HG03095 (cell line): ENCODE measurements around the gene SPSB2.
"Not testable (repeated sequence)": the region's sequence is repeated elsewhere in the genome, so short reads cannot be mapped to it uniquely, and the experiment has no call there.

Experiments
- ATAC-seq: cut with Tn5 transposase; IDR thresholded peaks from one replicate; pipeline ENCODE4 v1.9.1; 2021; ENCODE audit warnings: moderate library complexity; ENCODE audit not compliant: unreplicated experiment

Gene SPSB2

DNA sequence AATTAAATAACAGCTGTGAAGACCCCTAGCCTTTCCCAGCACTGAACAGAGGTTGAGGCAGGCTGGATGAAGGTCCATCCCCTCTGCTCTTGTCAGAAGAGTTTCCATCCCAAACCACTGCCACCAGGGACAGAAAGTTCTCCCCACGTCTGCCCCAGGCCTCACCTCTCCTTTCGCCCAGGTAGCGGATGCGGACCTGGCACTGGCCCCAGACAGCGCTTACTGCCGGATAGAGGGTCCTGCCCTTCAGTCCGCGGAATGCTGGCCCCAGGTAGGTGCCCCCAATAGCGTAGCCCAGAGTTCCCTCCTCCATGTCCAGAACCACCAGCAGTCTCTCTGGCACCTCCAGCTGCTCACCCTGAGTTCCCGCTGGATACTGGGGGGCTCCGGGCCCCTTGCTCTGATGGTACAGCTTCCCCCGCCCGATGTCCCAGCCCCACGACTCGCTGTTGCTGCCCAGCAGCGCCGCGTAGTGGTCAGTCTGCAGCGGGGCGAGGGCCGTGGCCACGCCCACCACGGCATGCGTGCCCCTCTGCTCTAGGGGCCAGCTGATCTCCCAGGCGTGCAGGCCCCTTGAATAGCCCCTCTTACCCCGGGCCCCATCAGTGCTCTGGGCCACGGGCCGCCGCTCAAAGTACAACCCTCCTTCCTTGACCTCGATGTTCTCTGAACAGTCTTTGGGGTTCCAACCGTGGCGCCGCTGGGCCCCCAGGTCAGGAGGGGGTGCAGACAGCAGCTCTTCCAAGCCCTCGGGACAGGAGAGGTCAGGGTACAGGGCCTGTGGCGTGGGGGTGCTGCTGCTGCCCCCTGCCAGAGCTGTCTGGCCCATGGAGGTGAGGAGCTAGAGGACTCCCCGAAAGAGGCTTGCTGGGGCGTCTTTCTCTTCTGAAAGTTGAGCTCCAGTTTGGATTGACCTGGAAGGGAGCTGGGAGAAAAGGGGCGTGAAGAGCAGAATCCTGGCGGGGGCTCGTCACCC, 742 bp downstream of the SPSB2 start:
- peak; percentile 31 for ATAC-seq

DNA sequence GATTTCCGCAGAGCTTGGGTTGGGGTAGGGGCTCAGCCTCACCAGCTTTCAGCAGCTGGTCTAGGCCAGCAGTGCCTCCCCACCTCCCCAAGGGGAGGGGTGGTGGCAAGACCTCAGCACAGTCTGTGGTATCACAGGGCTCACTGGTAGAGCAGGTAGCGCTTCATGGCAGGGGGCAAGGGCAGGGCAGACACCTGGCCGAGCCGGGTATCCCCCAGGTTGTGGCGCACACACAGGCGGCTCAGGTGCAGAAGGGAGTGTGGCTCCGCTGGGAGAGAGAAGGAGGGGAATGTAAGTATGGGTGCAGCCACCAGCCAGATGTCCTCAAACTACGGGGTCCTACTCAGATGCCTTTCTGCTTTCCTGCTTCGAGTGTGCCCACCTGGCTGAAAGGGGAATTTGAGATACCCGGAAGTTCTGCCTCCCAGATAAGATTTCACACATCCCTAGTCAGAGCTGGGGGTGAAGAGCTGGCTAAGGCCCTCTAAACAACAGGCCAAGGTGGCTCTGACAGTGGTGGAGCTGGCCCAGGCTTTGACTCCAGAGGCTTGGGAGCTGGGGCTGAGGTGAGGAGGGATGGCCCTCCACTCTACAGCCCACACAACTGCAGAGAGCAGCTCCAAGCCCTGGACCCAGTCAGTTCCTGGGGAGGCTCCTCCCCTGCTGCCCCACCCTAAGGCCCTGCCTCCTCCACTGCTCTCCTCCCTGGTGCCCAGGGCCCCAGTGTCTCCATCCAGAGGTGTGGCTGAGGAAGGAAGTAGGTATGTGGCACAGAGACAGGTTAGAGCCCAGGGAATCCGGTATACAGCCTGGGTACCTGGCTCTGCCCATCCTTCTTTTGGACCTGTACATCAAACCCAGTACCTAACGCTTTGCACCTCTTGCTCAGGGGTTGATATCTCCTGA, 1.8 kb downstream of the SPSB2 start:
- no peak for ATAC-seq

DNA sequence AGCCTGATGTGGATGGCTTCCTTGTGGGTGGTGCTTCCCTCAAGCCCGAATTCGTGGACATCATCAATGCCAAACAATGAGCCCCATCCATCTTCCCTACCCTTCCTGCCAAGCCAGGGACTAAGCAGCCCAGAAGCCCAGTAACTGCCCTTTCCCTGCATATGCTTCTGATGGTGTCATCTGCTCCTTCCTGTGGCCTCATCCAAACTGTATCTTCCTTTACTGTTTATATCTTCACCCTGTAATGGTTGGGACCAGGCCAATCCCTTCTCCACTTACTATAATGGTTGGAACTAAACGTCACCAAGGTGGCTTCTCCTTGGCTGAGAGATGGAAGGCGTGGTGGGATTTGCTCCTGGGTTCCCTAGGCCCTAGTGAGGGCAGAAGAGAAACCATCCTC, 2.8 kb downstream of the SPSB2 start:
- not testable (repeated sequence) for ATAC-seq

DNA sequence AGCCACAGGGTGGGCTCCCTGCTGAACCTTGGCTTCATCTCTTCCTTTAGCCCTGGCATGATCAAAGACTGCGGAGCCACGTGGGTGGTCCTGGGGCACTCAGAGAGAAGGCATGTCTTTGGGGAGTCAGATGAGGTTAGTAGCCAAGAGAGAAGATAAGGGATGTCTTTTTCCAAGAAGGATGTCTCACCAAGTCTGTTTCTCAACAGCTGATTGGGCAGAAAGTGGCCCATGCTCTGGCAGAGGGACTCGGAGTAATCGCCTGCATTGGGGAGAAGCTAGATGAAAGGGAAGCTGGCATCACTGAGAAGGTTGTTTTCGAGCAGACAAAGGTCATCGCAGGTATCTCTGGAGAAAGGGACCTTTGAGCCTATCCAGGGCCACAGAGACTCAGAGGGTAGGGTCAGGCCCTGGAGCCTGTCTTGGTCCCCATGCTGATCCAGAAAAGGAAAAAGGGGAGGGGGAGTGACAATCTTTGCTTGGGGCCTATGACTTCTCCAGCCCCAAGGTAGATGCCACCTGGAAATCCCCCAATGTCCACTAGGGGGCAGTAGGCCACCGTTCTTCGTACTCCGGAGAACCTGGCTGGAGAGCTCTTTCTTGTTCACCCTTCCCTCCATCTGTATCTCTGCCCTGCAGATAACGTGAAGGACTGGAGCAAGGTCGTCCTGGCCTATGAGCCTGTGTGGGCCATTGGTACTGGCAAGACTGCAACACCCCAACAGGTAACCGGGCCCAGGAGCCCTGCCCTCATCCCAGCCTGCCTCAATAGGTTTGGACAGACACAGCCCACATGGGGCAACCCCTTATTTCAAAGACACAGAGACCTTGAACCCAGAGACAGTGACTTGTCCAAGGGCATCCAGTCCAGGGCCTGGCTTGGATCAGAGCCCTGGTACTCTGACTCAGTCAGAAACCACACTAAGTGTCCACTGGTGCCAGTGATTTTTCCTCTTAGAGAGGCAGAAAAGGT, 3.8 kb downstream of the SPSB2 start:
- no peak for ATAC-seq

DNA sequence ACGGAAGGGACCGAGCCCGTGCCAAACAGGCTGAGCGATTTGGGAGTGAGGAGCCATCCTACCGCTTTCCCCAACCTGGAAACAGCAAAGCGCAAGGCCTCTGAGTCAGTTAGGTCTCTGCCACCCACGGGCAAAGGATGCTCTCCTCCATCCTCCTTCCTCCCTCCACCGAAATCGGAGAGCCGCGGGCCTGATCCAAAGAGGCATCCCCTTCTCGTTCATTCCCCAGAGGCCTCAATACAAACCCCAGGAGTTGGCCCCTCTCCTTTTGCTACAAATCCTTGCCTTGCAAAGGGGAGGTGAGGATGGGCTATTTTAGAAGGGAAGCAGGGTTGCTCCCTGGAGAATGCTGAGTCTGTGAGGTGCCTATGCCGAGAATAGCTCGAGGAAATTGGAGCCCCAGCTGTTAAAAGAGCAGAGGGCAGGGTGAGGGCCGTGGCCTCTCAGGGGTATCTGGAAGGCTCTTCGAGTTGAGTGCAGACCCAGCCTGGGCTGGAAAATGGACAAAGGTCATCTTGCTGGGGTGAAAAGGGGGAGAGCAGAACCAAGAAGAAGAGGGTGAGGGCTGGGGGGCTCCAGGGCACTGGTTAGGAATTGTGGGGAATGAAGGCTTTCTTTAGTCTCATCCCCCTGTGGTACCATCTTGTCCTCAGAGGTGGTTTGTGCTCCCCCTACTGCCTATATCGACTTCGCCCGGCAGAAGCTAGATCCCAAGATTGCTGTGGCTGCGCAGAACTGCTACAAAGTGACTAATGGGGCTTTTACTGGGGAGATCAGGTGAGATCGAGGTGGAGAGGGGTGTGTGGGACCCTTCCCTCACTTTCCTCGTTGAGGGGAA, 4.7 kb downstream of the SPSB2 start:
- no peak for ATAC-seq

DNA sequence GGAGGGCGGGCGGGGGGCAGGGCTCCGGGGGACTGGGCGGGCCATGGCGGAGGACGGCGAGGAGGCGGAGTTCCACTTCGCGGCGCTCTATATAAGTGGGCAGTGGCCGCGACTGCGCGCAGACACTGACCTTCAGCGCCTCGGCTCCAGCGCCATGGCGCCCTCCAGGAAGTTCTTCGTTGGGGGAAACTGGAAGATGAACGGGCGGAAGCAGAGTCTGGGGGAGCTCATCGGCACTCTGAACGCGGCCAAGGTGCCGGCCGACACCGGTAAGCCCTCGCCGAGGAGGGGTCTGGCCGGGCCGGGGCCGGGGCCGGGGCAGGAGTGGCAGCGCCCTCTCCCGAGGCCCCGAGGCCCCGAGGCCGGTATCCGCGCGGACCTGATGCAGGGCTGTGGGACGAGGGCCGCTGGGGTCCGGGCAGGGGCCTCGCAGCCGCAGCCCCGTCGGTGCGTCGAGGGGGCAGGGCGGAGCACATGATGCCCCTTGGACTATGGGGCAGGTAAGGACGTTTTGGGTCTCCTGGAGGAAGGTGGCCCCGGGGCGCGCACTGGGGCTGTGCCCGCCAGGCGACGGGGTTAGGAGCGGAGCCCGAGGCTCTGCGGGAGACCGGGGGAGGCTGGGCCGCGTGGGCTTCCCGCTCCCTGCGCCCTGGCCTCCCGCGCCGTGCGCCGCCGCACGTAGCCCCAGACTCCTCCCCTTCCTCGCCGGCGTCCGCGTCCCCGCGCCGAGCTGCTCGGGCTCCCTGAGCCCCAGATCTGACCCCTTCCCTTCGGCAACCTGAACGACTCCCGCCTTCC, 5.5 kb downstream of the SPSB2 start, which contains the start of gene TPI1:
Gene TPI1, plus strand, starts transcription at position 119 of the 798 bp plus-strand sequence. Its CDS starts 36 bp downstream, at position 155.
- ATAC-seq, result peak; percentile 47

DNA sequence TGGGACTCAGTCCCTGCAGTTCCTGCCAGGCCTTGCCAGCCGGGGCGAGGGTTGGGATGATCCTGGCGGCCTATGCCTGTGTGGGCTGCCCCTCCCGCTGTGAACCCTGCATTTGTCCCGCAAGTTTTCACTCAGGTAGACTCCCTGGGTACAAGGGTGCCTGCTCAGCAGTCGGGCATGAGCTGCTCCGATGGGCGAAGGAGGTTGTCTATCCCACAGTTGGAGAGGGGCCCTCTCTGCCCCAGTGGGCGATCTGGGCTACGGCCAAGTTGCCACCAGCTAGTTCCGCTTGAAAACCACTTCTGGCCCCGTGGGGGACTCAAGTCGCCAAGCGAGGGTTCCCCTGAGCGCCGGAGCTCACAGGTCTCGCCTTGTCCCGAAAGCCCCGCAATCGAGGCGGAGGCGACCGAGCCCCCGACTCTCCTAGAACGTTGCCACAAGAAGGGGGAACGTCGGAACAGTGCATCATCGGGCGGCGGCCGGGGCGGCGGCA, 6.1 kb downstream of the SPSB2 start:
- peak; percentile 7 for ATAC-seq

DNA sequence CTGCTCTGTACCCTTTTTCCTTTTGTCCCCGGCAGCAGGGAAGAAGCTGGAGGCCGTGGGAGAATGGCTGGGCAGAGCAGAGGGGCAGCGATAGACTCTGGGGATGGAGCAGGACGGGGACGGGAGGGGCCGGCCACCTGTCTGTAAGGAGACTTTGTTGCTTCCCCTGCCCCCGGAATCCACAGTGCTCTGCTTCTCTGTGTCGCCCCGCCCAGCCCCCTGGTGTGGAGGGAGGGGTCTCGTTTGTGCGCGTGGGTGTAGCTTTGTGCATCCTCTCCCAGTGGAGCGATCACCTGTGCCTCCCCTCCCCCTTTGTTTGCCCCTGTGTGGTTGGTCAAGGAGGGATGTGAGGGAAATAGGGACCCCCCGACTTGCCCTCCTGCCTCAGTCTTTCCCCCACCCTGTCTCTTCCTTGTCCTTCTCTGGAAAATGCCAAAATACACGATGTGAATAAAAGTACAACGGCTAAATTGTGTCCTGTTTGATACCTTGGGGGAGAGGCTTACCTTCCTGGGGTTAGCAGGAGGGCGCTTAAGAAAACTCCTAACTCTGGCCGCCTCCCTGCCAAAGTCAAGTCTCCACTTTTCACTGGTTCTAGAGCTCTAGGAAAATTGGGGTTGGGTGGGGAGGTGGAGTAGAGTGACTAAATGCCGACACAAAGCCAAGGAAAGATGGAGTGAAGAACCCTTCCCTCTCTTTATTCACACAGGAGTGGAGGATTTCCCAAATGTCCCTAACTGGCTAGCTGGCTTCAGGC, 6.8 kb downstream of the SPSB2 start:
- ATAC-seq, result no peak

DNA sequence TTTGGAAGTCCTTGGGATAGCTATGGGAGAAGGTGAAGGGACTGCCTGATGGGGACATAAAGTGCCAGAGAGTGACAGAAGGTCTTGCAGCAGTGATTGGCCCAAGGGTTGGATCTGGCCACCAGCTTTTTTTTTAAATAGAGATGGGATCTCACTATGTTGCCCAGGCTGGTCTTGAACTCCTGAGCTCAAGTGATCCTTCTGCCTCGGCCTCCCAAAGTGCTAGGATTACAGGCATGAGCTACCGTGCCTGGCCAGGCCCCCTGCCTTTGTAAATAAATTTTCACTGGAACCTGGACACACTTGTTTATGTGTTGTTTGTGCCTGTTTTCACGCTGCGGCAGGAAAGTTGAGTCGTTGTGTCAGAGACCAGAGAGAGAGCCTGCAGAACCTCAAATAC, 7.8 kb downstream of the SPSB2 start:
- ATAC-seq, result not testable (repeated sequence)

DNA sequence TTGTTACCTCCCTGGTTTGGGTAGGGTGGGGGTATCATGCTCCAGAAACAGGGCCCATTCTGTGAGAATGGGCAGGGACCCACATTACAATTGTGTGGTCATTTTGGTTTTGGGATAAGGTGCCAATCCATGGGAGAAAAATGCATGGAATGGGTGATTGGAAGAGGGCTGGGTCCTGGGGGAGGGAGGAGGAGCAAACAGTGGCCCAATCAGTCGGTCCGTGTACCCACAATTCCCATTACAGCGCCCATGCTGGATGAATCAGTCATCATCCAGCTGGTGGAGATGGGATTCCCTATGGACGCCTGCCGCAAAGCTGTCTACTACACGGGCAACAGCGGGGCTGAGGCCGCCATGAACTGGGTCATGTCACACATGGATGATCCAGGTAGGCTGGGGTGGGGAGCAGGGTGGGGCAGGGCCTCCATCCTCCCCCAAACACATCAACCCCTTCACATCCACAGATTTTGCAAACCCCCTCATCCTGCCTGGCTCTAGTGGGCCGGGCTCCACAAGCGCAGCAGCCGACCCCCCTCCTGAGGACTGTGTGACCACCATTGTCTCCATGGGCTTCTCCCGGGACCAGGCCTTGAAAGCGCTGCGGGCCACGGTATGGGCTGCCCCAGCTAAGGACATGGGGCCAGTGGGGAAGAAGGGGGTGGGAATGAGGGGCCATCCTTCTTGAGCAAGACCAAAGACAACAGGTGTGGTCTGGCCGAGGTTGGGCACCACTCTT, 9.3 kb downstream of the SPSB2 start:
- no peak for ATAC-seq

DNA sequence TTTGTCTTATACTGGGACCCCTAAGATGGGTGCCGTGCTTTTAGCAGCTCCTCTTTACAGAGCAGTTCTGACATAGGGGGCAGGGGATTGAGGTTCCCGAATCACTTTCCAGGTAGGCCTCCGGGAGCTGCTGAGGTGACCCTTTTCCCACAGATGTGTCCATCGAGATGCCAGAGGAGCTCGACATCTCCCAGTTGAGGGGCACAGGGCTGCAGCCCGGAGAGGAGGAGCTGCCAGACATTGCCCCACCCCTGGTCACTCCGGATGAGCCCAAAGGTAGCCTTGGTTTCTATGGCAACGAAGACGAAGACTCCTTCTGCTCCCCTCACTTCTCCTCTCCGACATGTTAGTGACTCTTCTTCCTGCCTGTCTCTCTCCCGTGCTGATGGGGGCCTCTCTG, 10.1 kb downstream of the SPSB2 start:
- no peak for ATAC-seq

DNA sequence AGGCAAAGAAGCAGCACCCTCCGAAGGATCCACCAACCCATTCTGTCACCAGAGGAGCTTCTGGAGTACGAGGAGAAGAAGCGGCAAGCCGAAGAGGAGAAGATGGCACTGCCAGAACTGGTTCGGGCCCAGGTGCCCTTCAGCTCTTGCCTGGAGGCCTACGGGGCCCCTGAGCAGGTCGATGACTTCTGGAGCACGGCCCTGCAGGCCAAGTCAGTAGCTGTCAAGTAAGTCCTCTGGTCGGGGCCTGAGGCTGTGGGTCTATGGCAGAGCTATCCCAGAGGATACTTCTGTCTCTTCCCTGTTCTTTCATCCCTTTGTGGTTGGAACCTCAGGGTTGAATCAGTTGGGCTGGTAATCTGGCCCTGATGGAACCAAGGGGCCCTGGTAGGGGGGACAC, 11.7 kb downstream of the SPSB2 start:
- ATAC-seq, result no peak

DNA sequence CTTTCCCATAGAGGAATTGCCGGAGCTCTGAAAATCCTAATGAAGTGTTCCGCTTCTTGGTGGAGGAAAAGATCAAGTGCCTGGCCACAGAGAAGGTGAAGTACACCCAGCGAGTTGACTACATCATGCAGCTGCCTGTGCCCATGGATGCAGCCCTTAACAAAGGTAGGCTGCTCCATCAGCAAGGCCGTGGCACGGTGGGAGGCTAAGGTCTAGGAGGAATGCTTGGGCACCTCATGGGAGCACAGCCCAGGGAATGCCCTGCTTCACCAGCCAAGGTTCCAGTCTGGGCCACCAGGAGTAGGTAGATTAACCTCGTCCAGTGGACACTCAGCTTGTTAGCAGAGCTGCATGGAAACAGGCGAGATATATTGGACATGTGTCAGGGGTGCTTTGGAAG, 12.2 kb downstream of the SPSB2 start:
- no peak for ATAC-seq

DNA sequence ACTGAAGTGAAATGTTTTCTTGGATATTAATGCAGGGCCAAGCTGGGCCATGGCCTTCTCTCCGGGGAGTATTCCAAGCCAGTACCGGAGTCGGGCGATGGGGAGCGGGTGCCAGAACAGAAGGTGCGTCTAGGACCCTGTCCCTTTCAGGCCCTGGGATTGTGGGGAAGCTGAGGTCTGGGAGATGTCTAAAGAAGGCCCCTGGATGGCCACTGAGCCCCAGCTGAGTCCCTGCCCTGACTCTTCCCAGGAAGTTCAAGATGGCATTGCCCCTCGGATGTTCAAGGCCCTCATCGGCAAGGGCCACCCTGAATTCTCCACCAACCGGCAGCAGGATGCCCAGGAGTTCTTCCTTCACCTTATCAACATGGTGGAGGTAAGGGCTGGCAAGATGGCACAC, 13.0 kb downstream of the SPSB2 start:
- ATAC-seq, result no peak

DNA sequence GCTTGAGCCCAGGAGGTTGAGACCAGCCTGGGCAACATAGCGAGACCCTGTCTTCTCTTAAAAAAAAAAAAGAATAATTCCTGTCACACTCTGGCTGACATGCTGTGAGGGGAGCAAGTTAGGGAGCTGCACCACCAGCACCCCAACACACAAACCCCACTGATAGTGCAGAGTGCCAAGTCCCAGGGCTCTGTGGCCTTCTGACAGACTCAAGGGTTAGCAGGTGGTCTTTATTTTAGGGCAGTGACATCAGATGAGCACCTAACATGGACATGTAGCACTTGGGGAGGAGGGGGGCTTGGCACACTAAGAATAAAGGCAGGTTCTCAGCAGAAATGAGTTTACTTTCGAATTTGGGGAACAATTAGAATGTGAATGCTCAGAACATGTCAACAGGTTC, 14.3 kb downstream of the SPSB2 start:
- ATAC-seq, result no peak

DNA sequence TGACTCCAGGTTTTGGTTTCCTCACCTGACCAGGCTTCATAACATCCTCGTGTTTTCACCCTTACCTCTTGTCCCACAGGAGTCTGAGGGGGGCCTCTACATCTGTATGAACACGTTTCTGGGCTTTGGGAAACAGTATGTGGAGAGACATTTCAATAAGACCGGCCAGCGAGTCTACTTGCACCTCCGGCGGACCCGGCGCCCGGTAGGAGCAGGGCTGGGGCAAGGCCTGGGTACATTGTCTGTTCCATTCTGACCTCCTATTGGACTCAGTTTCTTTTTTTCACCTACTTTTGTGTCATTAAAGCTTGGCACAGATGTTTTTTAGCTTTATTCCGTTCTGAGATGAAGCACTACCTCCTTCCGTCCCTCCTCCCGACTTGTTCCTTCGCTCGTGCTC, 17.8 kb downstream of the SPSB2 start:
- no peak for ATAC-seq

DNA sequence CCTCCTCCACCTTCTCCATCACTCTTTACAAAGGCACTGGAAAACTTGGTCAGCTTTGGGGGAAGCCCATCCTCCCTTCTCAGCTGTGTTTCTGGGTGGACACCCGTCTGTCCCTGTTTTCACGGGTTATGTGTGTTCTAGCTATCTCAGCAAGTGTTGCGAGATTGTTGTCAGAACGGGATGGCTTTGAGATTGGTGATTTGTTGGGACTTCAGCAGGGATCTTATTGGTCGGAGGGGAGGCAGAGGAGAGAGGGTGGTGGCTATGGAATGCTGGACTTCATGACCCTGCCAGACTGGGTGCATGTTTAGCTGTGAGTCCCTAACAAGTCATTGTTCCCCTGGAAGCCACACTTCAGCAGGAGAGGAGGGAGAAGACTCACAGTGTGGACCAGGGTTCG, 19.1 kb downstream of the SPSB2 start:
- ATAC-seq, result no peak
